Activated CD4-positive, alpha-beta T cell treated with anti-CD3 and anti-CD28 coated beads for 1 hour (primary cell): ENCODE measurements around the gene HLA-DOB.

Experiments used
- DNase-seq: peaks from one replicate; pipeline ENCODE4 v3.0.0-alpha.2; 2020

Gene HLA-DOB

GRCh38 chr6:32816746-32817204, at the start of gene HLA-DOB:
HLA-DOB (minus strand) TSS chr6:32817002; CDS start chr6:32816951, 51 bp downstream.
- DNase-seq = no peak

- no peak for DNase-seq
Measured at GRCh38 chr6:32865724-32866443, 49.1 kb upstream of the HLA-DOB start.

GRCh38 chr6:32862725-32863124, 45.9 kb upstream of the HLA-DOB start:
- DNase-seq = no peak

GRCh38 chr6:32860674-32861073, 43.9 kb upstream of the HLA-DOB start:
- DNase-seq = no peak

- no peak for DNase-seq
Measured at GRCh38 chr6:32858194-32858593, 41.4 kb upstream of the HLA-DOB start.

- DNase-seq = no peak
Measured at GRCh38 chr6:32857156-32857891, 40.5 kb upstream of the HLA-DOB start.

GRCh38 chr6:32855467-32856174, 38.8 kb upstream of the HLA-DOB start:
- DNase-seq = no peak

- DNase-seq = peak; percentile 49
Measured at GRCh38 chr6:32854376-32855178, 37.8 kb upstream of the HLA-DOB start.

GRCh38 chr6:32853541-32854375, 37.0 kb upstream of the HLA-DOB start, which contains the start of the genes PSMB9 and TAP1:
PSMB9 (plus strand) TSS chr6:32854192; CDS start chr6:32854230, 38 bp downstream.
TAP1 (minus strand) TSS chr6:32853704; CDS start chr6:32853636, 68 bp downstream.
- peak; percentile 94 for DNase-seq

- DNase-seq = peak; percentile 35
Measured at GRCh38 chr6:32852844-32853540, 36.2 kb upstream of the HLA-DOB start.

- no peak for DNase-seq
Measured at GRCh38 chr6:32852018-32852843, 35.4 kb upstream of the HLA-DOB start.

GRCh38 chr6:32851025-32851424, 34.2 kb upstream of the HLA-DOB start:
- DNase-seq = no peak

GRCh38 chr6:32849126-32849525, 32.3 kb upstream of the HLA-DOB start:
- DNase-seq = no peak

GRCh38 chr6:32847795-32848194, 31.0 kb upstream of the HLA-DOB start:
- DNase-seq = no peak

GRCh38 chr6:32847004-32847403, 30.2 kb upstream of the HLA-DOB start:
- no peak for DNase-seq

- DNase-seq = no peak
Measured at GRCh38 chr6:32845384-32845884, 28.6 kb upstream of the HLA-DOB start.

GRCh38 chr6:32844839-32845383, 28.1 kb upstream of the HLA-DOB start:
- no peak for DNase-seq

- DNase-seq = peak; percentile 98
Measured at GRCh38 chr6:32843979-32844838, 27.4 kb upstream of the HLA-DOB start, which contains the start of gene PSMB8. PSMB8 (minus strand) TSS chr6:32844047; CDS start chr6:32843996, 51 bp downstream.
